MCF 10A (cell line): ENCODE data around the gene SYT15. TPM values are rescaled to one million over a fixed set of nuclear protein-coding genes. Genes with fewer than 3 reads are reported as not detected.
A peak's percentile ranks its signal among the peaks of the same experiment; 100 is the strongest.
"Not testable (repeated sequence)": the region's sequence is repeated elsewhere in the genome, so short reads cannot be mapped to it uniquely, and the experiment has no call there.

ENCODE experiments used
- BruUV-seq: library from RNA; stranded (reverse); fragments of 400-500 nt; replicated peaks from 2 replicates; lab custom pipeline; 2021; lab: Mats Ljungman, UMichigan
- CTCF ChIA-PET: fragments of 300-600 bp; sonication (Branson Sonifier 250); formaldehyde crosslinking; extraction: SDS; loops from one replicate; lab custom pipeline; 2021; ENCODE audit warnings: antibody characterized with exemption, inconsistent platforms; lab: Yijun Ruan, JAX
- POLR2A ChIA-PET: fragments of 300-600, 350-650 bp; sonication (Branson Sonifier 250); formaldehyde crosslinking; extraction: SDS; loops from one replicate; lab custom pipeline; 2020; ENCODE audit warnings: antibody characterized with exemption, inconsistent platforms; lab: Yijun Ruan, JAX
- DNase-seq: peaks from one replicate; pipeline ENCODE4 v3.0.0-alpha.2; 2018; ENCODE audit not compliant: unreplicated experiment
- H3K27ac Mint-ChIP-seq: one replicate; pipeline ENCODE4 v1.8.0; 2022; ENCODE audit warnings: mild to moderate bottlenecking, low read depth, mixed read lengths; ENCODE audit not compliant: unreplicated experiment
- H3K27me3 Mint-ChIP-seq: one replicate; pipeline ENCODE4 v1.8.0; 2022; ENCODE audit warnings: mixed read lengths; ENCODE audit not compliant: insufficient read depth, unreplicated experiment
- H3K36me3 Mint-ChIP-seq: one replicate; pipeline ENCODE4 v1.8.0; 2022; ENCODE audit warnings: mild to moderate bottlenecking, moderate library complexity, mixed read lengths; ENCODE audit not compliant: insufficient read depth, unreplicated experiment
- H3K4me1 Mint-ChIP-seq: one replicate; pipeline ENCODE4 v1.8.0; 2022; ENCODE audit warnings: mixed read lengths; ENCODE audit not compliant: insufficient read depth, unreplicated experiment
- H3K4me3 Mint-ChIP-seq: one replicate; pipeline ENCODE4 v1.8.0; 2022; ENCODE audit warnings: mild to moderate bottlenecking, moderate library complexity, mixed read lengths; ENCODE audit not compliant: unreplicated experiment
- H3K9me3 Mint-ChIP-seq: one replicate; pipeline ENCODE4 v1.8.0; 2022; ENCODE audit warnings: mixed read lengths; ENCODE audit not compliant: unreplicated experiment
- intact Hi-C: fragments of 100-400 bp; cut with micrococcal nuclease; formaldehyde crosslinking; loops from 2 replicates; pipeline ENCODE4 v1.14.1; 2022
- total RNA-seq: library from RNA; stranded (reverse); gene quantifications from 2 replicates; pipeline ENCODE4 v1.2.3, GENCODE V29; 2022
- TF ChIP-seq, protein P1 (sequence below): fragments of 200-600 bp; IDR thresholded peaks from one replicate; pipeline ENCODE4 v1.8.0; 2022; ENCODE audit warnings: antibody characterized with exemption, mild to moderate bottlenecking; ENCODE audit not compliant: unreplicated experiment

Gene SYT15
- total RNA-seq, 1 experiment from 2014 or later, result 0.84 TPM

DNA sequence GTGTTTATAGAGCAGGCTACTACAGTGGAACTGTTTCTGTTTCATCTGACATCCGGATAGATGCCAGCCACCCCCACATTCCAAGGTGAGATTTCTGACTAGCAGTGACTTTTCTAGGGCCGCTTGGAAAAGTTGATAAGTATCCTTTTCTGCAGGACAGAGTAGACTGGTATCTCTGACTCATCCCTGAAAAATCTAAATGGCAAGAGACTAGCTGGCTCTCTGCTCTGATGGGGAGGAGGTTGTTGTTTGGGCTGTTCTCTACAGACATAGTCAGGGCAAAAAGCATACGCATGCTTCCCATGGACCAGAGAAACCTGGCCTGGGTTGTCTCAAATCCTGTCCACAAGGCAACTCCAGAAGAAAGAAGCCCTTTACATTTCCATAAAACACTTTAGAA is 10.7 kb downstream of the SYT15 start:
- POLR2A ChIA-PET, H3K4me1 Mint-ChIP-seq, intact Hi-C loops, BruUV-seq, H3K27me3 Mint-ChIP-seq, H3K27ac Mint-ChIP-seq, H3K9me3 Mint-ChIP-seq, H3K36me3 Mint-ChIP-seq, CTCF ChIA-PET, H3K4me3 Mint-ChIP-seq, DNase-seq: not testable (repeated sequence)

DNA sequence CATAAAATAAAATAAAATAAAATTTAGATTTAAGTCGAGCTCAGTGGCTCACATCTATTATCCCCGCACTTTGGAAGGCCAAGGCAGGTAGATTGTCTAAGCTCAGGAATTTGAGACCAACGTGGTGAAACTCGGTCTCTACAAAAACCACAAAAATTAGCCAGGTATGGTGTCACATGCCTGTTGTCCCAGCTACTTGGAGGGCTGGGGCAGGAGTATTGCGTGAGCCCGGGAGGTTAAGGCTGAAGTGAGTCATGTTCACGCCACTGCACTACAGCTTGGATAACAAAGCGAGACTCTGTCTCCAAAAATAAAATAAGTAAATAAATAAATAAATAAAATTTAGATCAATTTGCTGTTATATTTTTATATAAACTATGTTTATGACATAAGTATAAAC is 12.1 kb downstream of the SYT15 start:
- POLR2A ChIA-PET, H3K27ac Mint-ChIP-seq, intact Hi-C loops, H3K9me3 Mint-ChIP-seq, H3K4me3 Mint-ChIP-seq, BruUV-seq, H3K4me1 Mint-ChIP-seq, H3K36me3 Mint-ChIP-seq, H3K27me3 Mint-ChIP-seq, CTCF ChIA-PET, DNase-seq: not testable (repeated sequence)

DNA sequence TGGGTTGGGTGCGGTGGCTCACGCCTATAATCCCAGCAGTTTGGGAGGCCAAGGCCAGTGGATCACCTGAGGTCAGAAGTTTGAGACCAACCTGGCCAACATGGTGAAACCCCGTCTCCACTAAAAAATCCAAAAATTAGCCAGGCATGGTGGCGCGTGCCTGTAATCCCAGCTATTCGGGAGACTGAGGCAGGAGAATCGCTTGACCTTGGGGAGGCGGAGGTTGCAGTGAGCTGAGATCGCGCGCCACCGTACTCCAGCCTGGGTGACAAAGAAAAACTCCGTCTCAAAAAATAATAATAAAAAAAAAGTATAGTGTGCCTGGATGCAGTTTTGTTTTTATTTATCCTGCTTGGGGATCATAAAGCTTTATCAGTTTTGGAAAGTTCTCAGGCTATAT is 14.4 kb downstream of the SYT15 start:
- H3K27me3 Mint-ChIP-seq, CTCF ChIA-PET, H3K36me3 Mint-ChIP-seq, H3K4me3 Mint-ChIP-seq, POLR2A ChIA-PET, H3K9me3 Mint-ChIP-seq, intact Hi-C loops, H3K4me1 Mint-ChIP-seq, BruUV-seq, DNase-seq, H3K27ac Mint-ChIP-seq: not testable (repeated sequence)

DNA sequence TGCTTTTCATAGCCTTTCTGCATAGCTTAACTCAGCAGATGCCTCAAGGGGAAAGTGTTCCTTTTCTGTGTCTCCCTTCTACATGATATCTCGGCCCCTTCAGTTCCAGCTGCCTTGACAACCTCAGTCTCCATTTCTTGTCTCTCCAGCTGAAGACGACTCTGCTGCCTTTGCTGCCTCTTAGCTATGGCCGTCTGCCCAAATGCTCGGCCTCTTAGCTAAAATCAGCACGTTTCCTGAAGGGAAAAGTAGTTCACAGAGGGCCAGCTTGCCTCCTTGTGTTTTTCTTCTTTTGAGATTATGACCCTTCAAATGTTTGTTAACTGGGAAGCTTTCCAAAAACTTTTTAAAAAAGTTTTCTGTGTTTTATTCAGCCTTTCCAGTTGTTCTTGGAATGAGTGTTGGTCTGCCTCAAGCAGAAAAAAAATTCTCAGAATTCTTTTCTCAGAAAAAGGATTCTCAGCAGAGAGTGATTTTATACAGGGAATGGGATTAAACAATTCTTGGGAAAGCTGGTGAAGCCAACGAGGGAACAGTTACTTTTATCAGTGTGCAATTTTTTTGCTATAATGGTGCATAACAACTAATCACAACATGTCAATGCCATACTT is 15.6 kb downstream of the SYT15 start:
- BruUV-seq, H3K27ac Mint-ChIP-seq, POLR2A ChIA-PET, DNase-seq, CTCF ChIA-PET, H3K9me3 Mint-ChIP-seq, intact Hi-C loops, H3K36me3 Mint-ChIP-seq, H3K4me1 Mint-ChIP-seq, H3K27me3 Mint-ChIP-seq, H3K4me3 Mint-ChIP-seq: not testable (repeated sequence)

DNA sequence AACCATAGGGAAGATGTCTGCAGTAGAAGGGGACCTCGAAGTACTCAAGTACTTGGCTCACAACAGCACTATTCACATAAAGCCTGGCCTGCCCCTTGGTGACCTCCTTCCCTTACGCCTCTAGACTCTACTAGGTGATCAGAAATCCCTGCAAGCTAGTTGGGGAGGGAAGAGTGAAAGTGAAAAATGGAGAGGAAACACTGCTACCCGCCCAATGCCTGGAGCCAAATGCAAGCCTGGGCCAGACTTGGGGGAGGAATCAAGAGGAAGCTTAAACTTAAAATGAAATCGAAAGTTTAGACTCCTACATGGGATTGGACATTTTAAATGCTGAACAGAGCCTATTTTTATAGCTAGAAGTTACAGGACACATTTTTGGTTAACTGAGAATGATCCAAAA is 17.6 kb downstream of the SYT15 start:
- CTCF ChIA-PET, H3K9me3 Mint-ChIP-seq, BruUV-seq, POLR2A ChIA-PET, H3K4me1 Mint-ChIP-seq, intact Hi-C loops, H3K36me3 Mint-ChIP-seq, H3K27ac Mint-ChIP-seq, H3K27me3 Mint-ChIP-seq: not testable (repeated sequence)
- H3K4me3 Mint-ChIP-seq, result peak overlapping the region; percentile 68
- DNase-seq, result peak; percentile 29

DNA sequence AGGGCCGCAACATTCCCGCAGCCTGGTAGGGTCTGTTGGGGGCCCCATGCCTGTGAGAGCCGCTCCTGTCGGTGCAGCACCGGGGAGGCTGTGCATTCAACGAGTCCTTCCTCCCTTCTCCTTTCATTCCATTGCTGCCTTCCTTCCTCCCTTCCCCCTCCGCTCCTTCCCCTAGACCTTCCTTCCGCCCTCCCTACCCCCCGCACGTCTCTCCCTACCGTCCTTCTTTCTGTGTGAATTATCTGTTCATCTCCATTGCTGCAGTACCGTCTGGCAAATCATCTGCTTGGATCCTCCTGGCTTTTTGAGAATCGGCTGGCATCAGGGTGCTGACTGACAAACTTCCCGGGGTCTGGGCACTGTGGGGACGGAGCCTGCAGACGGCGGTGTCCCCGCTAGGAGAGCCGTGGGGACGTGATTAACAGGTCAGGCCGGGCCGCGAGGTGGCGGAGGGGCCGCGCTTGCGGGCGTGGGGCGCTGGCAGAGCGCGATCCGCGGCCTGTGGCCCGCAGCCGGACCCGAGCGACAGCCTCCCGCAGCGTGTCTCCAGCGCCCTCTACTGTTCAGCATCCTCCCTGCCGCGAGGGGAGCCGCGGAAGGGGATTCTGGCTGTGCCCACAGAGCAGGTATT is 18.8 kb downstream of the SYT15 start:
- POLR2A ChIA-PET, DNase-seq, CTCF ChIA-PET: not testable (repeated sequence)

DNA sequence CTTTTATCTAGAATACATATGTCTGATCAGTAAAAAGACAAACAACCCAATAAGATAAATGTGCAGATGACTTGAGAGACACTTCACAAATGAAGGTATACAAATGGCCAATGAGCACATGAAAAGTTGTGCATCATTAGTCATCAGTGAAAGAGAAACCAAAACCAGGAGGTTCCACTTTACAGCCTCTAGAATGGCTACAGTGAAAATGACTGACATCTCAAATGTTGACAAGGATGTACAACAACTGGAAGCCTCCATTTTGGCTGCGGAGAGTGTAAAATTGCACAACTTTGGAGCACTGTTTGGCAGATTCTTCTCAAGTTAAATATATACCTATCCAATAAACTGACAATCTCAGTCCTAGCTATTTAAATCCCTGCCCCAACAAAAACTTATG is 21.6 kb downstream of the SYT15 start:
- H3K36me3 Mint-ChIP-seq, DNase-seq, BruUV-seq, H3K4me3 Mint-ChIP-seq, POLR2A ChIA-PET, H3K4me1 Mint-ChIP-seq, CTCF ChIA-PET, intact Hi-C loops, H3K27ac Mint-ChIP-seq, H3K27me3 Mint-ChIP-seq, H3K9me3 Mint-ChIP-seq: not testable (repeated sequence)

More for the DNA sequence above, 18.8 kb downstream of the SYT15 start:
- H3K36me3 Mint-ChIP-seq, H3K27ac Mint-ChIP-seq, BruUV-seq, intact Hi-C loops, H3K27me3 Mint-ChIP-seq, H3K9me3 Mint-ChIP-seq, H3K4me1 Mint-ChIP-seq: not testable (repeated sequence)
- TF ChIP-seq, protein P1, sequence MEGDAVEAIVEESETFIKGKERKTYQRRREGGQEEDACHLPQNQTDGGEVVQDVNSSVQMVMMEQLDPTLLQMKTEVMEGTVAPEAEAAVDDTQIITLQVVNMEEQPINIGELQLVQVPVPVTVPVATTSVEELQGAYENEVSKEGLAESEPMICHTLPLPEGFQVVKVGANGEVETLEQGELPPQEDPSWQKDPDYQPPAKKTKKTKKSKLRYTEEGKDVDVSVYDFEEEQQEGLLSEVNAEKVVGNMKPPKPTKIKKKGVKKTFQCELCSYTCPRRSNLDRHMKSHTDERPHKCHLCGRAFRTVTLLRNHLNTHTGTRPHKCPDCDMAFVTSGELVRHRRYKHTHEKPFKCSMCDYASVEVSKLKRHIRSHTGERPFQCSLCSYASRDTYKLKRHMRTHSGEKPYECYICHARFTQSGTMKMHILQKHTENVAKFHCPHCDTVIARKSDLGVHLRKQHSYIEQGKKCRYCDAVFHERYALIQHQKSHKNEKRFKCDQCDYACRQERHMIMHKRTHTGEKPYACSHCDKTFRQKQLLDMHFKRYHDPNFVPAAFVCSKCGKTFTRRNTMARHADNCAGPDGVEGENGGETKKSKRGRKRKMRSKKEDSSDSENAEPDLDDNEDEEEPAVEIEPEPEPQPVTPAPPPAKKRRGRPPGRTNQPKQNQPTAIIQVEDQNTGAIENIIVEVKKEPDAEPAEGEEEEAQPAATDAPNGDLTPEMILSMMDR, result peak; percentile 9
- H3K4me3 Mint-ChIP-seq, result peak overlapping the region; percentile 68

DNA sequence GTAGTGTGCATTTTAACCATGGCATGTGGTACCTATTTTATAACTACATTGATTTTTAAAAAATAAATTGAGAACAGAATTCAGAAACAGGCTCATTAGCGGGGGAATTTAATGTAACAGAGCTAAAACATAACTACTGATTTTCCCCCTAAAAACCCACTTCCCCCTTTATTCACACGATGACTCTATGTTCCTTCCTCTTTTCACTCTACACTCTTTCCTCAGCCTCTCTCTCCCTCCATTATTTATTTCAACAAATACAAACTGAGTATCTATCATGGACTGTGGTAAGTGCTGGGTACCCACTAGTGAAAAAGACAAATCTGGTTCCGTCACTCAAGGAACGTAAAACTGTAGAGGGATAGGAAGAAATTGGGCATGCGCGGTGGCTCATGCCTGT is 36.6 kb downstream of the SYT15 start:
- BruUV-seq, H3K9me3 Mint-ChIP-seq, H3K27ac Mint-ChIP-seq, H3K4me1 Mint-ChIP-seq, H3K27me3 Mint-ChIP-seq, DNase-seq, intact Hi-C loops, H3K36me3 Mint-ChIP-seq, CTCF ChIA-PET, POLR2A ChIA-PET, H3K4me3 Mint-ChIP-seq: not testable (repeated sequence)
